Memory B cell (primary cell): Measurements from ENCODE around the gene NLGN2.

Experiments
- ATAC-seq: fragments of 150-1000 bp; cut with Tn5 transposase; 2 replicates; pipeline ENCODE4 v1.10.0; 2021; ENCODE audit warnings: low read depth, mild to moderate bottlenecking, moderate library complexity
- DNase-seq, 2 donors: peaks; one replicate each; pipeline ENCODE4 v3.0.0; 2022; ENCODE audit warnings: low spot score in 2 of 2
- H3K27ac Mint-ChIP-seq: one replicate; pipeline ENCODE4 v1.8.0; 2022; ENCODE audit warnings: mild to moderate bottlenecking, moderate library complexity, mixed read lengths
- H3K27me3 Mint-ChIP-seq: one replicate; pipeline ENCODE4 v1.8.0; 2022; ENCODE audit warnings: mixed read lengths
- H3K36me3 Mint-ChIP-seq: one replicate; pipeline ENCODE4 v1.8.0; 2022; ENCODE audit warnings: mild to moderate bottlenecking, mixed read lengths
- H3K4me1 Mint-ChIP-seq: one replicate; pipeline ENCODE4 v1.8.0; 2022; ENCODE audit warnings: mixed read lengths
- H3K4me3 Mint-ChIP-seq: one replicate; pipeline ENCODE4 v1.8.0; 2022; ENCODE audit warnings: mild to moderate bottlenecking, moderate library complexity, mixed read lengths
- H3K9me3 Mint-ChIP-seq: one replicate; pipeline ENCODE4 v1.8.0; 2022; ENCODE audit warnings: mixed read lengths

Gene NLGN2

DNA sequence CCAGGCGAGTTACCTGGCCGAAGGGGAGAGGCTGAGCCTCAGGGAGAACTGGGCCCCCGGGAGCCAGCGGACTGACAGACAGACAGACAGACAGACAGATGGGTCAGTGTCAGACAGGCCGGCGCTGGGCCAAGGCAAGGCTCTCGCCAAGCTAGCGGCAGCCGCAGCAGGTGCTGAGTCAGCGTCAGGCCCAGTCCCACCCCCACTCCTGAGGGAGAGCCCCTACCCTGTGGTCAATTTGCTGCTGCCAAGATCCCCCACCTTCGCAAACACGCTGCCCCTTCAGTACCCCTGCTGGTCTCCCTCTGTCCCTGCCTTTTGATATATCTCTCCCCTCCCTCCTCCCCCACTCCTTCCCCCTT, 33.2 kb downstream of the NLGN2 start:
- no peaks in the 10 kb centered on the region for H3K9me3 Mint-ChIP-seq

DNA sequence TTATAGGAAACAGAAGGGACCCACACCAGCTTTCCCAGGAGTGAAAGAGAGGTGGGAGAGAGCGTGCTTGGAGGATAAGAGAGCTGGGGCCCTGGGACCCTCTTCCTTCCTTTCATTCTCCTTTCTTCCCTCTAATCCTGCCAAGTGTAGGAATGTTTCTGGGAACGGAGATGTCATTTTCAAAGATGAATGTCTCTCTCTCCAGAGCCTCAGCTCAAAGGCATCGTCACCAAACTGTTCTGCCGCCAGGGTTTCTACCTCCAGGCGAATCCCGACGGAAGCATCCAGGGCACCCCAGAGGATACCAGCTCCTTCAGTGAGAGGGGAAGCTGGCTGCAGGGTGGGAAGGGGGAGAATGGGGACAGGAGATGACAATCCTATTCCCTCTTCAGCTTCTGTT, 33.6 kb downstream of the NLGN2 start:
- Mint-ChIP-seq H3K27me3 (peaks cover 38% of the 10 kb centered on the region), H3K4me1 (peaks cover 30% of the 10 kb centered on the region), H3K27ac (no peak overlapping the region), H3K4me3 (no peak overlapping the region), H3K9me3 (no peaks in the 10 kb centered on the region), H3K36me3 (peaks cover 6% of the 10 kb centered on the region)
- DNase-seq (no peak), ATAC-seq (no peak)

More for the DNA sequence above, 33.2 kb downstream of the NLGN2 start:
- H3K27me3 Mint-ChIP-seq, result peaks cover 36% of the 10 kb centered on the region
- H3K36me3 Mint-ChIP-seq, result peaks cover 6% of the 10 kb centered on the region
- H3K27ac Mint-ChIP-seq, result peak overlapping the region; percentile 14
- DNase-seq, result no peak
- ATAC-seq, result no peak
- H3K4me1 Mint-ChIP-seq, result peaks cover 32% of the 10 kb centered on the region
- no peak overlapping the region for H3K4me3 Mint-ChIP-seq

DNA sequence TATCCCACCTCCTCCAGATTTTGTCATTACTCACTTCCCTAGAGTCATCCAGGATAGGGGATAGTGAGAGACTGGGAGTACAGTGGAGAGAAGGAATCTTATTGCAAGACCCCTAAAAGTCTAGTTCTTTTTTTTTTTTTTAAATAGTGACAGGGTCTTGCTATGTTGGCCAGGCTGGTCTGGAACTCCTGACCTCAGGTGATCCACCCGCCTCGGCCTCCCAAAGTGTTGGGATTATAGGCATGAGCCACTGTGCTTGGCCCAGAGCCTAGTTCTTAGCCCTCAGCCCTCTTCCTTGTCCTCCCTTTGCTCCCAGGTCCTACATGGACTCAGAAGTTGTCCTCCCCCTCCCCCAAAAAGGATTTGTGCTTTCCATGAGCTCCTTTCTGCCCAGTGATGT, 34.5 kb downstream of the NLGN2 start:
- Mint-ChIP-seq H3K27me3 (peaks cover 41% of the 10 kb centered on the region), H3K9me3 (no peaks in the 10 kb centered on the region), H3K4me1 (peaks cover 30% of the 10 kb centered on the region), H3K36me3 (peaks cover 5% of the 10 kb centered on the region), H3K4me3 (no peak overlapping the region), H3K27ac (no peak overlapping the region)
- ATAC-seq (no peak), DNase-seq (no peak)

DNA sequence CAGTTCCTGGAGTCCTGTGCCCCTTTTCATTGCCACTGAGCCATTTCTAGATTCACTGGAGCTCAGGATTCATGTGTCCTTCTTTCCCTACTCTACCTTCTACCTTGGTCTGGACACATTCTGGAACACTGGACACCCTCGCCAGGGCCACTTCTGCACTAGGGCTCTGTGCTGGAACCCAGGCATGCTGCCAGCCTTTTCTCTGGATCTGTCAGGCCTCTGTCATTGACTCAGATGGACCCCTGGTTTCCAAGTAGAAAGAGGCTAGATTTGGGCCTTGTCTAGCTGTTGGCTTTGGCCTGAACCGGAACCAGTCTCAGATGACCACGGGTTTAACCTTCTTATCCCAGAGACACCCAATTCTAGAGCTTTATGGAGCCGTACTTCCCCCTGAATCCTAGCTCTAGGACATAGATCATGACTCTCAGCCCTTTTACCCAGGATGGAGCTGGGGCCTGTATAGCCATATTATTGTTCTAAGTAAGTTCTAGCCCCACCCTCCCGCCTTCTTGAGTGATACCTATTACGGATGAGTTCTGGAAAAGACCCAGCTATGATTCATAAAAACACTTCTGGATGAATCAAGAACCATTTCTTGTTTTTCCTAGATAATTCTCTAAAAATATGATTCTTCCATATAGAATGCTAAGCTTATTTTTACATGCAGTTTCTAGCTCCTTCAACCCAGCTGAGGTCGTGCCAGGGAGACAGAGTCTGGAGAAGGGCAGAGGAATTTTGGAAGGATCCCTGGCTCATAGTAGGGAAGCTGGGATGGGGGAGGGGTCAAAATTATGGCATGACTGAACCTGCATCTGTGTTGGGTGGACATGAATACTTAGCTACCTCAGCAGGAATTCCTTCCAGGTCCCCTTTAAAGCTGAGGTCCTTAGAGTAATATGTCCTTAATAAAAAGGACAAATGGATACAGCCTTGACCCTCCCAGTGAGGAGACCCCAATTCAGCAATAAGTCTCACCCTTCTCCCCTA, 36.1 kb downstream of the NLGN2 start:
- Mint-ChIP-seq H3K9me3 (no peaks in the 10 kb centered on the region), H3K4me3 (no peak overlapping the region), H3K4me1 (peaks cover 24% of the 10 kb centered on the region), H3K27me3 (peaks cover 42% of the 10 kb centered on the region), H3K36me3 (peaks cover 4% of the 10 kb centered on the region), H3K27ac (no peak overlapping the region)
- no peak for DNase-seq
- ATAC-seq, result no peak

DNA sequence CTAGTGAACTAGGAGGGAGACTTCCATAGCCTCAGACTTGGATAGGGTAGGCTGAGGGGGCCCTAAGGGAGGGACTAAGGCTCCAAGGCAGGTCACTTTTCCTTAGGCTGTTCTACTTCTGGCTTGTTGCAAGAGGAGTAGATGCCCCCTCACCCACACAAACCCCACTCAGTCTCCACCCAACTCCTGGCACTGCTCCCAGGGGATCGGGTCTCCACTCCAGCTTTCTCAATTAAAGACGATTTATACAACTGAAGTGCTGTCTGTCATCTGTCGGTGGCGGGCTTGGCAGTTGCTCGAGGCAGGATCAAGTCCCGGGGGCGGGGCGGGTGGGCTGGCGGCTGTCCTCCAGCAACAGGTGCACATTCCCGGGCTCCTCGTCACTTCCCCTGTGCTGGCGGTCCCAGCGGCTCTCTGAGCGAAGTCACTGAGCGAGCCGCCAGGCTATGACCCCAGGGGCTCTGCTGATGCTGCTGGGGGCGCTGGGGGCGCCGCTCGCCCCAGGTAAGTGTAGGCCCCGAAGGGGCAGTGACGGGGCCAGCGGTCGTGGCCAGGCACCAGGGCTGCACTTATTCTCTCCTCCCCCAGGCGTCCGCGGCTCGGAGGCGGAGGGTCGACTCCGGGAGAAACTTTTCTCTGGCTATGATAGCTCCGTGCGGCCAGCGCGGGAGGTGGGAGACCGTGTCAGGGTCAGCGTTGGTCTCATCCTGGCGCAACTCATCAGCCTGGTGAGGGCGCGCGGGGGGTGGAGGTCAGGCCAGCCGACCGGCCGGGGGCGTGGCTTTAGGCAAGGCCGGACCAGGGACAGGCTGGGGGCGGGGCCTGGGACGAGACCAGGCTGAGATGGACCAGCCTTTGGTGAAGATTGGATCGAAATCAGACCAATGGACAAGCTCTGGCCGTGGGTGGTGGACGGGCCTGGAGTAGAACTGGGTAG, 37.3 kb downstream of the NLGN2 start, which contains the start of gene CHRNB1:
CHRNB1 (plus strand) TSS at position 380 of the 937 bp plus-strand sequence; CDS start at position 447, 67 bp downstream.
- Mint-ChIP-seq H3K36me3 (peaks cover 4% of the 10 kb centered on the region), H3K9me3 (no peaks in the 10 kb centered on the region), H3K4me1 (peaks cover 20% of the 10 kb centered on the region), H3K27me3 (peaks cover 44% of the 10 kb centered on the region), H3K4me3 (peak within 1 kb of the TSS; percentile 76), H3K27ac (peak within 1 kb of the TSS; percentile 6)
- ATAC-seq, result peak; percentile 40
- no peak for DNase-seq

DNA sequence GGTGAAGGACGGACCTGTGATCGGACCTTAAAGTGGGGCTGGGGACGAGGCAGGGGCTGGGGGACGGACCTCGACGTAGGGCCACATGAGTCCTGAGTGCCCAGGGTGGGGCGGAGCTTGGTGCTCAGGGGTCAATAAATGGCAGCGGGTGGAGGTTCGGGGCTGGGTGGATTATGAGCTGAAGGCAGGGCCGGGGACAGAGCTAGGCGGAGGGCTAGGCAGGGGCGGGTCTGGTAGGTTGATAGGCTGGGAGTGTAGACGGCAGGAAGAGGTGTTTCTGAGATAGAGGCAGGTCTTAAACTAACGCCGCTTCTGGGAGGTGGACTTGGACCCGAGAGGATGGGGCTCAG, 37.9 kb downstream of the NLGN2 start:
- no peak for DNase-seq
- H3K4me1 Mint-ChIP-seq, result peaks cover 15% of the 10 kb centered on the region
- peak overlapping the region; percentile 76 for H3K4me3 Mint-ChIP-seq
- H3K36me3 Mint-ChIP-seq, result peaks cover 4% of the 10 kb centered on the region
- H3K9me3 Mint-ChIP-seq, result no peaks in the 10 kb centered on the region
- H3K27ac Mint-ChIP-seq, result peak overlapping the region; percentile 6
- H3K27me3 Mint-ChIP-seq, result peaks cover 40% of the 10 kb centered on the region
- peak; percentile 74 for ATAC-seq

DNA sequence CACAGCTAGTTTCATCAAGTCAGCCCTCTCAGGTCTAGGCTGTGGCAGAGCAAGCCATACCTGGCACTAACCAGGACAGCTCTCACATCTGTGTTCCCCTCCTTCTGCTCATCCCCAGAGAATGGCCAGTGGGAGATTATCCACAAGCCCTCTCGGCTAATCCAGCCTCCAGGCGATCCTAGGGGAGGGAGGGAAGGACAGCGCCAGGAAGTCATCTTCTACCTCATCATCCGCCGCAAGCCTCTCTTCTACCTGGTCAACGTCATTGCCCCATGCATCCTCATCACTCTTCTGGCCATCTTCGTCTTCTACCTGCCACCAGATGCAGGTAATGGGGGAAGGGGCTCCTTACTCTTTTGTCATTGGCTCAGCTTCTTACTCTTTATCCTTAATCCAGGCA, 40.8 kb downstream of the NLGN2 start:
- H3K36me3 Mint-ChIP-seq, result peaks cover 3% of the 10 kb centered on the region
- H3K27me3 Mint-ChIP-seq, result peaks cover 31% of the 10 kb centered on the region
- peaks cover 13% of the 10 kb centered on the region for H3K4me1 Mint-ChIP-seq
- H3K9me3 Mint-ChIP-seq, result no peaks in the 10 kb centered on the region
- ATAC-seq (no peak), DNase-seq (no peak)
- no peak overlapping the region for H3K27ac Mint-ChIP-seq
- no peak overlapping the region for H3K4me3 Mint-ChIP-seq

DNA sequence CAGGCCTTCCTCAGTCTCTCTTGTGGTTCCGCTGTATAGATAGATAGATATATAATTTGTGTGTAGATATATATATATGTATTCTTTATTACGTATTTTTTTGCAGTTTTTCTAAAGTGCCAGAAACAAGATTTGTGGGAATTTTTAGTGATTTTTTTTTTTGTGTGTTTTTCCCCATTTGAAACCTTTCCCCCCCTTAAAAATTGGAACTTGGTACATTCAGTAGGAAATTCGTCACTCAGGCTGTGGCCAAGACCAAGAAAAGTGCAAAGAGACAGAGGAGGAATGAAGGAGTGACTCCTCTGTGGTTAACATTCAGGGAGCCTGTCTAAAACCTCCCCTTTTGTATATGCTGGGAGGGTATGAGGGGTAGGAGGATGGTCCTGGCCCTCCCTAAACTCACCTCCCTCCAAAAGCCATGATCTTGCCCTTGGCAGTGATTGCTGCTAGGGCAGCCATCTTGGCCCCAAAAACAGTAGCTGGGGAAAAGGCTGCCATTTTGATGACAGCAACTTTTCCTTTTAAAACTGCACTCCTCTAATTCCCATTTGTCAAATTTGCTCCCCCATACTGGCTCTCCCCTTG, 52.4 kb downstream of the NLGN2 start:
- Mint-ChIP-seq H3K4me3 (no peak overlapping the region), H3K27me3 (no peaks in the 10 kb centered on the region), H3K36me3 (peaks cover 4% of the 10 kb centered on the region), H3K4me1 (no peaks in the 10 kb centered on the region), H3K9me3 (no peaks in the 10 kb centered on the region), H3K27ac (no peak overlapping the region)
- no peak for ATAC-seq
- DNase-seq, result no peak

DNA sequence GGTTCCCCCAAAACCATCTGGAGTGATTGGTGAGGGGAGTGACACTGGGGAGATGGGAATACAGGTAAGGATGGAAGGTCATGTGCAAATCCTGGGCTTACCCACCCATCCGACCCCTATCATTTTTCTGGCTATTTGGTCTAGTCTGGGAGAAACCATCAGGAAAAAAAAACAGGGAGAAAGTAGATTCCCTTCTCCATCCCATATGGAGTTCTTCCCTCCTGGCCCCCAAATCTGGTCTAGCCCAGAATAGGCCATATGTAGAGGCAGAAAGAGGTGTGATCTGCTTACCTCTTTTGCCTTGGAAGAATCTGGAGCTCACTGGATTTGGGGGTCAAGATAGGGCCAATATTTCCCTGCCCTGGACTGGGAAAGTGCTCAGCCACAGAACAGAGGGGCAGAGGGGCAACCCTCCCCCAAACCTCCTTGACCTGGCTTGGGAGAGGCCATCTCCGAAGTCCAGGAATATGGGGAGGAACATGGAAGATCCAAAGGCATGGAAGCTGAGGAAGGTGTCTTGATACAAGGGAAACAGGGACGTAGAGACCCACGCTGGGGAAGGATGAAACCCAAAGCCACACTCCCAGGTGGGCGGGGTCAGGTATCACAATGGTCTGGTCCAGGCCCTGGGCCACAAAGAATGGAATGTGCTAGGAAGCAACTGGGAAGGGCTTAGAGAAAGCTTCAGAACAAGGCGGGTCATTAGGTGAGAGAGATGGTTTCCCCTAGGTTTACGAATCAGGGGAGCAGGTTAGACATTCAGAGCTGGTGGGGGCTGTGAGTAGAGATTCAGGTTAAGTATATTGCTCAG, 53.4 kb downstream of the NLGN2 start:
- no peak for DNase-seq
- Mint-ChIP-seq H3K27me3 (no peaks in the 10 kb centered on the region), H3K27ac (no peak overlapping the region), H3K36me3 (peaks cover 6% of the 10 kb centered on the region), H3K9me3 (no peaks in the 10 kb centered on the region), H3K4me1 (no peaks in the 10 kb centered on the region), H3K4me3 (no peak overlapping the region)
- no peak for ATAC-seq

DNA sequence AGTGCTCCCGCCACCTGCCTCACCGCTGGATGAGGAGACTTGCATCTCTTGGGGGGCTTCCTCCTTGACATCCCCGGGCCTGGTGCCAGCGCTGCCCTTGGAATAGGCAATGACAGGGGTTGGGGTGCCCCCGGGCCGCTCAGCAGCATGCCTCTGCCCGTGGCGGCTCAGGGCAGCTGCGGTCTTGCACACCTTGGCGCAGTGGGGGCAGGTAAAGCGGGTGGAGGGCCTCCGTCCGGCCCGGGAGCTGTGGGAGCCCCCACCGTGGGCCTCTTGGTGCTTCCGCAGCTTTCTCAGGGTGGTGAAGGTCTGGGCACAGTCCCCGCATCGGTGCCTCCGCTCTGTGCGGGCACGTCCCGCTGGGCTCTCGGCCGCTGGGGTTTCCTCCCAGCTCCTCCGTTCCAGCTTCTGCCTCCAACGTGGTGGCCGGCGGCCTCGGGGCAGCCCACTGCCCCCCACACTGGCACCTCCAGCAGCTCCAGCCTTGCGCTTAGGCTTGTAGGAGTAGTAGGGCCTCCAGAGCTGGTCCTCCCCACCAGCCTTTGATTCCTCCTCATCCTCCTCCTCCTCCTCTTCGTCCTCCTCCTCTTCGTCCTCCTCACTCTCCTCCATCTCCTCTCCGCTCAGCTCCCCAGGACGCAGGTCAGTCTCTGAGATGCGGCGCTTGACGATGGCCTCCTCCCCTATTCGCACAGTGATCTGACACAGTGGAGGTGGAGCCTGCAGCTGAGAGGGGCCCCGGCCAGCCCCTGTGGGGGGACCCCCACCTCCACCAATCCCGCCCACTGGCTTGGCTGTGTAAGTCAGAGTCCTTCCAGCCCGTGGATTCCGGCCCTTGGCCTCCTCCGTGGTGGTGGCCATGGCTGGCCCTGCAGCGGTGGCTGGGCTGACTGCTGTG, 55.1 kb downstream of the NLGN2 start:
- DNase-seq (no peak), ATAC-seq (no peak)
- Mint-ChIP-seq H3K4me1 (peaks cover 10% of the 10 kb centered on the region), H3K27ac (no peak overlapping the region), H3K36me3 (peaks cover 14% of the 10 kb centered on the region), H3K9me3 (no peaks in the 10 kb centered on the region), H3K4me3 (no peak overlapping the region), H3K27me3 (no peaks in the 10 kb centered on the region)

DNA sequence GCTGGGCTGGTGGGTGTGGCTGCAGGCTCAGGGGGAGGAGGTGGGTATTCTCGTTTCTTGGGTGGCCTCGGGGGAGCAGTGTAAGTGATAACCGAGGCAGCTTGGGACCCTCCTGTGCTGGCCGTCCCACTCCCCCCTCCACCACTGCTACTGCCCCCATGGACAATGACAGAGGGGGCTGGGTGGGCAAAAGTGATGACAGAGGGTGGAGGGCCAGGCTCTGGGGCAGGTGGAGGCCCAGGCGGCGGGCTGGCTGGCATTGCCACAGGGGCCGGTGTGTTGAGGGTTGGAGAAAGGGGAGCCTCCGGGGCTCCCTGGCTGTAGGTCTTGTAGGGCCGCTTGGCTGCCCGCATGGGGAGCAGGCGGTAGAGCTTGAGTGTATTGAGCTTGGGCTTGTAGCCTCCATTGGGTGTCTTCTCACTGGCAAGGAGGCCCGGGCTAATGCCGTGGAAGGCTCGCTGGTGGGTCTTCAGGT, 55.8 kb downstream of the NLGN2 start:
- Mint-ChIP-seq H3K27ac (no peak overlapping the region), H3K36me3 (peaks cover 14% of the 10 kb centered on the region), H3K9me3 (no peaks in the 10 kb centered on the region), H3K4me1 (peaks cover 10% of the 10 kb centered on the region), H3K27me3 (no peaks in the 10 kb centered on the region), H3K4me3 (no peak overlapping the region)
- DNase-seq (no peak), ATAC-seq (no peak)

DNA sequence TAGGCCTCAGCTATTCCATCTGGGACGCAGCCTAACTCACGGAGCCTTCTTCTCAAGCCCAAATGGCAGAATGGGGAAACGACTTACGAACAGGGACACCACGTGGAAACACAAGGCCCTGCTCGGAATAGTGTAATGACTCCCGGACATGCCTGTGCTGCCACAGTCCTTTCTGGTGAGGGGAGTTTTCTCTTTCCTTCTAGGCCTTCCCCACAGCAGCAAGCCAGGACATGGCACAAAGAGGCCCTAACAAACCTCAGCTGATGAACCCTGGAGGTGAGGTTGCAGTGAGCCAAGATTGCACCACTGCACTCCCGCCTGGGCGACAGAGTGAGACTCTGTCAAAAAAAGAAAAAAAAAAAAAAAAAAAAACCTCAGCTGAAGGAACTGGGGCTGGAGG, 56.4 kb downstream of the NLGN2 start:
- Mint-ChIP-seq H3K27ac (no peak overlapping the region), H3K27me3 (no peaks in the 10 kb centered on the region), H3K4me3 (no peak overlapping the region), H3K9me3 (no peaks in the 10 kb centered on the region), H3K36me3 (peaks cover 18% of the 10 kb centered on the region), H3K4me1 (peaks cover 14% of the 10 kb centered on the region)
- DNase-seq, result no peak
- no peak for ATAC-seq
